ENCODE measurements around the gene FHDC1.

Gene FHDC1

GRCh38 chr4:152957437-152958171, 21.5 kb downstream of the FHDC1 start:
- no peak for DNase-seq (ENCODE audit: low spot score)

GRCh38 chr4:152959080-152959479, 23.0 kb downstream of the FHDC1 start:
- DNase-seq (ENCODE audit: low spot score), result no peak

GRCh38 chr4:152960082-152960481, 24.0 kb downstream of the FHDC1 start:
- DNase-seq (ENCODE audit: low spot score), result no peak

GRCh38 chr4:152961014-152961772, 25.1 kb downstream of the FHDC1 start:
- DNase-seq (ENCODE audit: low spot score), result no peak

- DNase-seq (ENCODE audit: low spot score), result no peak
Measured at GRCh38 chr4:152961773-152962115, 25.6 kb downstream of the FHDC1 start.

- no peak for DNase-seq (ENCODE audit: low spot score)
Measured at GRCh38 chr4:152962150-152962549, 26.0 kb downstream of the FHDC1 start.

- DNase-seq (ENCODE audit: low spot score), result no peak
Measured at GRCh38 chr4:152964335-152964734, 28.2 kb downstream of the FHDC1 start.

- no peak for DNase-seq (ENCODE audit: low spot score)
Measured at GRCh38 chr4:152965611-152966010, 29.5 kb downstream of the FHDC1 start.

GRCh38 chr4:152967907-152968306, 31.8 kb downstream of the FHDC1 start:
- no peak for DNase-seq (ENCODE audit: low spot score)

- no peak for DNase-seq (ENCODE audit: low spot score)
Measured at GRCh38 chr4:152968806-152969394, 32.8 kb downstream of the FHDC1 start.

- peak; percentile 12 for DNase-seq (ENCODE audit: low spot score)
Measured at GRCh38 chr4:152970102-152970820, 34.1 kb downstream of the FHDC1 start.

- no peak for DNase-seq (ENCODE audit: low spot score)
Measured at GRCh38 chr4:152971053-152971452, 34.9 kb downstream of the FHDC1 start.

GRCh38 chr4:152972821-152973628, 36.9 kb downstream of the FHDC1 start:
- DNase-seq (ENCODE audit: low spot score), result peak; percentile 87

GRCh38 chr4:152973629-152974467, 37.7 kb downstream of the FHDC1 start:
- no peak for DNase-seq (ENCODE audit: low spot score)

GRCh38 chr4:152974468-152975379, 38.6 kb downstream of the FHDC1 start:
- DNase-seq (ENCODE audit: low spot score), result no peak

- DNase-seq (ENCODE audit: low spot score), result no peak
Measured at GRCh38 chr4:152975380-152976211, 39.5 kb downstream of the FHDC1 start.

- DNase-seq (ENCODE audit: low spot score), result no peak
Measured at GRCh38 chr4:152976212-152976761, 40.2 kb downstream of the FHDC1 start.

GRCh38 chr4:152979731-152980330, 43.7 kb downstream of the FHDC1 start:
- DNase-seq (ENCODE audit: low spot score), result no peak

Data from AG08395 (cell line).